WTC11 (cell line): ENCODE results near the gene CHCHD1. TPM values are rescaled to one million over a fixed set of nuclear protein-coding genes. Genes with fewer than 3 reads are reported as not detected.

Experiments used
- ATF1 ChIP-seq: sonication (generic); formaldehyde crosslinking; IDR thresholded peaks from 2 replicates; pipeline ENCODE4 v1.8.1; 2023; ENCODE audit warnings: mild to moderate bottlenecking, moderate library complexity, missing genetic modification reagents
- ATF3 ChIP-seq: sonication (generic); formaldehyde crosslinking; conservative IDR thresholded peaks from 2 replicates; pipeline ENCODE4 v1.8.1; 2022; ENCODE audit warnings: mild to moderate bottlenecking, missing genetic modification reagents
- GRHL2 ChIP-seq: fragments of 250-450 bp; sonication (Bioruptor Pico); IDR thresholded peaks from 2 replicates; pipeline ENCODE4 v1.8.0; 2022; ENCODE audit warnings: mild to moderate bottlenecking, moderate library complexity; ENCODE audit not compliant: insufficient replicate concordance, severe bottlenecking
- HMGA2 ChIP-seq: fragments of 250-450 bp; sonication (Bioruptor Pico); IDR thresholded peaks from 2 replicates; pipeline ENCODE4 v1.4.0; 2021; ENCODE audit warnings: mild to moderate bottlenecking, moderate library complexity
- HMGXB4 ChIP-seq: sonication (generic); formaldehyde crosslinking; IDR thresholded peaks from 2 replicates; pipeline ENCODE4 v1.8.1; 2023; ENCODE audit warnings: mild to moderate bottlenecking, moderate library complexity, missing genetic modification reagents
- MAX ChIP-seq: sonication (generic); formaldehyde crosslinking; IDR thresholded peaks from 2 replicates; pipeline ENCODE4 v1.8.0; 2022; ENCODE audit warnings: mild to moderate bottlenecking, missing genetic modification reagents
- MXD4 ChIP-seq: fragments of 250-450 bp; sonication (Bioruptor Pico); IDR thresholded peaks from 2 replicates; pipeline ENCODE4 v1.8.0; 2021; ENCODE audit warnings: mild to moderate bottlenecking, moderate library complexity, borderline replicate concordance
- NFATC4 ChIP-seq: fragments of 250-450 bp; sonication (Bioruptor Pico); IDR thresholded peaks from 2 replicates; pipeline ENCODE4 v1.9.0; 2021; ENCODE audit warnings: mild to moderate bottlenecking
- NFE2L1 ChIP-seq: sonication (generic); formaldehyde crosslinking; IDR thresholded peaks from 2 replicates; pipeline ENCODE4 v1.8.1; 2023; ENCODE audit warnings: missing genetic modification reagents
- NFYB ChIP-seq: sonication (generic); formaldehyde crosslinking; conservative IDR thresholded peaks from 2 replicates; pipeline ENCODE4 v1.8.0; 2022; ENCODE audit warnings: low read depth, missing genetic modification reagents
- SP1 ChIP-seq: sonication (generic); formaldehyde crosslinking; conservative IDR thresholded peaks from 2 replicates; pipeline ENCODE4 v1.8.1; 2022; ENCODE audit warnings: missing genetic modification reagents
- ZBTB43 ChIP-seq: sonication (generic); formaldehyde crosslinking; IDR thresholded peaks from 2 replicates; pipeline ENCODE4 v1.8.1; 2023; ENCODE audit warnings: mild to moderate bottlenecking, missing genetic modification reagents
- ZNF138 ChIP-seq: sonication (generic); formaldehyde crosslinking; conservative IDR thresholded peaks from 2 replicates; pipeline ENCODE4 v1.8.1; 2022; ENCODE audit warnings: mild to moderate bottlenecking, moderate library complexity, missing genetic modification reagents
- ZNF263 ChIP-seq: sonication (generic); formaldehyde crosslinking; IDR thresholded peaks from 2 replicates; pipeline ENCODE4 v1.8.1; 2022; ENCODE audit warnings: low read depth, mild to moderate bottlenecking, moderate library complexity, missing genetic modification reagents
- ZNF416 ChIP-seq: fragments of 250-450 bp; sonication (Bioruptor Pico); IDR thresholded peaks from 2 replicates; pipeline ENCODE4 v1.9.0; 2021; ENCODE audit warnings: mild to moderate bottlenecking, inconsistent platforms
- ZNF423 ChIP-seq: fragments of 250-450 bp; sonication (Bioruptor Pico); IDR thresholded peaks from 2 replicates; pipeline ENCODE4 v2.1.2; 2022; ENCODE audit warnings: mild to moderate bottlenecking, moderate library complexity
- ZNF425 ChIP-seq: fragments of 250-450 bp; sonication (Bioruptor Pico); conservative IDR thresholded peaks from 2 replicates; pipeline ENCODE4 v1.9.0; 2021; ENCODE audit warnings: mild to moderate bottlenecking
- total RNA-seq: library from RNA; stranded (reverse); gene quantifications from 3 replicates; pipeline ENCODE4 v1.2.3, GENCODE V29; 2021
- TF ChIP-seq, protein P1 (sequence below): fragments of 250-450 bp; sonication (Bioruptor Pico); IDR thresholded peaks from 2 replicates; pipeline ENCODE4 v1.9.0; 2021; ENCODE audit warnings: mild to moderate bottlenecking
- TF ChIP-seq, protein P2 (sequence below): sonication (generic); formaldehyde crosslinking; IDR thresholded peaks from 2 replicates; pipeline ENCODE4 v1.8.1; 2023; ENCODE audit warnings: mild to moderate bottlenecking, missing genetic modification reagents, borderline replicate concordance
- TF ChIP-seq, protein P3 (sequence below): sonication (generic); formaldehyde crosslinking; IDR thresholded peaks from 2 replicates; pipeline ENCODE4 v1.8.0; 2022; ENCODE audit warnings: missing genetic modification reagents

The CHCHD1 gene
- total RNA-seq, 1 experiment from 2014 or later = 45.9 TPM

DNA sequence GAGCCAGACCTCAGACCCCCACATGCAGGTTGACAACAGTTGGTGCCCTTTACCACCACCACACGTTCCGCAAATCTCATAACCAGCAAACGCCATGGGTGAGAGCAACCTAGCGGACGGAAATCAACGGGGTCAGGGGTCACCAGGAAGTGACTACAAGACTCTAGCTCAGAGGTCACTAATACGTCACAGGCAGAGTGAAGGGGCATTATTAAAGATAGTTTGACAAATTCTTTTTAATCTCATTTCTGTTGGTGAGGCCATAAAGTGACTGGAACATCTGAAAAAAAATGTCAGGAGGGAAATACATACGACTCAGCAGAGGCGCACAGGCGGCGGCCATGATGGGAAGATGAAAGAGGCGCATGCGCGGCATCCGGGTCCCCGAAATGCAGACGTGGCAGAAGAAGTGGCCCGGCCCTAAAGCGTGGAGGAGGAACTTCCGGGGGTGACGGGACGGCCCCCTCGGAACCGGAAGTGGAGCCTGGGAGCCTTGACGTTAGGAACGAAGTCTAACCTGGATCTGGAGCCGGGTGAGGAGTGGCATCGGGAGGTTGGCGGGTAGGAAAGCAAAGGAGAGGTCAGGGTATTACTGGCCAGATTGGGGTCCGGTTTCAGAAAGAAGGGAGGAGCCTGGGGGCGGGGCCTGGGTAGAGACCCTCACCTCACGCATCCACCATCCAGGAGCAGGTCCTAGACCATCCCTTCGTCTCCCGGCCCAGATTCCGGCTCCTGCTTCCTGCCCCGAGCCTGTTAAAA, 37.8 kb upstream of the CHCHD1 start, which contains the start of gene SEC24C (continued):
- TF ChIP-seq HMGXB4 (CRISPR knock-in tag) = 0 out of 2 replicates have a peak, but pooled peaks have one; percentile 55
- TF ChIP-seq, protein P1, sequence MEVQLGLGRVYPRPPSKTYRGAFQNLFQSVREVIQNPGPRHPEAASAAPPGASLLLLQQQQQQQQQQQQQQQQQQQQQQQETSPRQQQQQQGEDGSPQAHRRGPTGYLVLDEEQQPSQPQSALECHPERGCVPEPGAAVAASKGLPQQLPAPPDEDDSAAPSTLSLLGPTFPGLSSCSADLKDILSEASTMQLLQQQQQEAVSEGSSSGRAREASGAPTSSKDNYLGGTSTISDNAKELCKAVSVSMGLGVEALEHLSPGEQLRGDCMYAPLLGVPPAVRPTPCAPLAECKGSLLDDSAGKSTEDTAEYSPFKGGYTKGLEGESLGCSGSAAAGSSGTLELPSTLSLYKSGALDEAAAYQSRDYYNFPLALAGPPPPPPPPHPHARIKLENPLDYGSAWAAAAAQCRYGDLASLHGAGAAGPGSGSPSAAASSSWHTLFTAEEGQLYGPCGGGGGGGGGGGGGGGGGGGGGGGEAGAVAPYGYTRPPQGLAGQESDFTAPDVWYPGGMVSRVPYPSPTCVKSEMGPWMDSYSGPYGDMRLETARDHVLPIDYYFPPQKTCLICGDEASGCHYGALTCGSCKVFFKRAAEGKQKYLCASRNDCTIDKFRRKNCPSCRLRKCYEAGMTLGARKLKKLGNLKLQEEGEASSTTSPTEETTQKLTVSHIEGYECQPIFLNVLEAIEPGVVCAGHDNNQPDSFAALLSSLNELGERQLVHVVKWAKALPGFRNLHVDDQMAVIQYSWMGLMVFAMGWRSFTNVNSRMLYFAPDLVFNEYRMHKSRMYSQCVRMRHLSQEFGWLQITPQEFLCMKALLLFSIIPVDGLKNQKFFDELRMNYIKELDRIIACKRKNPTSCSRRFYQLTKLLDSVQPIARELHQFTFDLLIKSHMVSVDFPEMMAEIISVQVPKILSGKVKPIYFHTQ = peak; percentile 68; the same call in 1 of the 2 replicates
- no peak for TF ChIP-seq GRHL2 (CRISPR knock-in tag)
- TF ChIP-seq, protein P2, sequence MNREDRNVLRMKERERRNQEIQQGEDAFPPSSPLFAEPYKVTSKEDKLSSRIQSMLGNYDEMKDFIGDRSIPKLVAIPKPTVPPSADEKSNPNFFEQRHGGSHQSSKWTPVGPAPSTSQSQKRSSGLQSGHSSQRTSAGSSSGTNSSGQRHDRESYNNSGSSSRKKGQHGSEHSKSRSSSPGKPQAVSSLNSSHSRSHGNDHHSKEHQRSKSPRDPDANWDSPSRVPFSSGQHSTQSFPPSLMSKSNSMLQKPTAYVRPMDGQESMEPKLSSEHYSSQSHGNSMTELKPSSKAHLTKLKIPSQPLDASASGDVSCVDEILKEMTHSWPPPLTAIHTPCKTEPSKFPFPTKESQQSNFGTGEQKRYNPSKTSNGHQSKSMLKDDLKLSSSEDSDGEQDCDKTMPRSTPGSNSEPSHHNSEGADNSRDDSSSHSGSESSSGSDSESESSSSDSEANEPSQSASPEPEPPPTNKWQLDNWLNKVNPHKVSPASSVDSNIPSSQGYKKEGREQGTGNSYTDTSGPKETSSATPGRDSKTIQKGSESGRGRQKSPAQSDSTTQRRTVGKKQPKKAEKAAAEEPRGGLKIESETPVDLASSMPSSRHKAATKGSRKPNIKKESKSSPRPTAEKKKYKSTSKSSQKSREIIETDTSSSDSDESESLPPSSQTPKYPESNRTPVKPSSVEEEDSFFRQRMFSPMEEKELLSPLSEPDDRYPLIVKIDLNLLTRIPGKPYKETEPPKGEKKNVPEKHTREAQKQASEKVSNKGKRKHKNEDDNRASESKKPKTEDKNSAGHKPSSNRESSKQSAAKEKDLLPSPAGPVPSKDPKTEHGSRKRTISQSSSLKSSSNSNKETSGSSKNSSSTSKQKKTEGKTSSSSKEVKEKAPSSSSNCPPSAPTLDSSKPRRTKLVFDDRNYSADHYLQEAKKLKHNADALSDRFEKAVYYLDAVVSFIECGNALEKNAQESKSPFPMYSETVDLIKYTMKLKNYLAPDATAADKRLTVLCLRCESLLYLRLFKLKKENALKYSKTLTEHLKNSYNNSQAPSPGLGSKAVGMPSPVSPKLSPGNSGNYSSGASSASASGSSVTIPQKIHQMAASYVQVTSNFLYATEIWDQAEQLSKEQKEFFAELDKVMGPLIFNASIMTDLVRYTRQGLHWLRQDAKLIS = no peak
- TF ChIP-seq ZNF138 (CRISPR knock-in tag) = no peak
- TF ChIP-seq ZNF423 (CRISPR knock-in tag) = no peak
- TF ChIP-seq ATF3 (CRISPR knock-in tag) = no peak
- 0 out of 2 replicates have a peak, but pooled peaks have one; percentile 13 for TF ChIP-seq NFE2L1 (CRISPR knock-in tag)
- TF ChIP-seq SP1 = peak; percentile 74
- TF ChIP-seq NFYB (CRISPR knock-in tag) = no peak
- TF ChIP-seq ZBTB43 (CRISPR knock-in tag) = no peak
- no peak for TF ChIP-seq MXD4 (CRISPR knock-in tag)
- no peak for TF ChIP-seq HMGA2 (CRISPR knock-in tag)
- TF ChIP-seq, protein P3, sequence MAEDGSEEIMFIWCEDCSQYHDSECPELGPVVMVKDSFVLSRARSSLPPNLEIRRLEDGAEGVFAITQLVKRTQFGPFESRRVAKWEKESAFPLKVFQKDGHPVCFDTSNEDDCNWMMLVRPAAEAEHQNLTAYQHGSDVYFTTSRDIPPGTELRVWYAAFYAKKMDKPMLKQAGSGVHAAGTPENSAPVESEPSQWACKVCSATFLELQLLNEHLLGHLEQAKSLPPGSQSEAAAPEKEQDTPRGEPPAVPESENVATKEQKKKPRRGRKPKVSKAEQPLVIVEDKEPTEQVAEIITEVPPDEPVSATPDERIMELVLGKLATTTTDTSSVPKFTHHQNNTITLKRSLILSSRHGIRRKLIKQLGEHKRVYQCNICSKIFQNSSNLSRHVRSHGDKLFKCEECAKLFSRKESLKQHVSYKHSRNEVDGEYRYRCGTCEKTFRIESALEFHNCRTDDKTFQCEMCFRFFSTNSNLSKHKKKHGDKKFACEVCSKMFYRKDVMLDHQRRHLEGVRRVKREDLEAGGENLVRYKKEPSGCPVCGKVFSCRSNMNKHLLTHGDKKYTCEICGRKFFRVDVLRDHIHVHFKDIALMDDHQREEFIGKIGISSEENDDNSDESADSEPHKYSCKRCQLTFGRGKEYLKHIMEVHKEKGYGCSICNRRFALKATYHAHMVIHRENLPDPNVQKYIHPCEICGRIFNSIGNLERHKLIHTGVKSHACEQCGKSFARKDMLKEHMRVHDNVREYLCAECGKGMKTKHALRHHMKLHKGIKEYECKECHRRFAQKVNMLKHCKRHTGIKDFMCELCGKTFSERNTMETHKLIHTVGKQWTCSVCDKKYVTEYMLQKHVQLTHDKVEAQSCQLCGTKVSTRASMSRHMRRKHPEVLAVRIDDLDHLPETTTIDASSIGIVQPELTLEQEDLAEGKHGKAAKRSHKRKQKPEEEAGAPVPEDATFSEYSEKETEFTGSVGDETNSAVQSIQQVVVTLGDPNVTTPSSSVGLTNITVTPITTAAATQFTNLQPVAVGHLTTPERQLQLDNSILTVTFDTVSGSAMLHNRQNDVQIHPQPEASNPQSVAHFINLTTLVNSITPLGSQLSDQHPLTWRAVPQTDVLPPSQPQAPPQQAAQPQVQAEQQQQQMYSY = peak; percentile 93
- no peak for TF ChIP-seq ZNF263
- no peak for TF ChIP-seq ZNF425 (CRISPR knock-in tag)
- no peak for TF ChIP-seq ZNF416 (CRISPR knock-in tag)
- TF ChIP-seq ATF1 = no peak
- TF ChIP-seq MAX (CRISPR knock-in tag) = peak; percentile 76; the same call in 1 of the 2 replicates
- TF ChIP-seq NFATC4 = no peak
